GM23248 (cell line): ENCODE measurements around the gene OLFML3. TPM values are rescaled to one million over a fixed set of nuclear protein-coding genes. Genes with fewer than 3 reads are reported as not detected.
A peak's percentile ranks its signal among the peaks of the same experiment; 100 is the strongest.

Experiments used
- DNase-seq: peaks from one replicate; pipeline ENCODE4 v3.0.0-alpha.2; 2015
- H2AFZ ChIP-seq: fragments of 200-600 bp; sonication (generic); 2 replicates; pipeline ENCODE4 v1.6.1; 2016; ENCODE audit warnings: antibody characterized with exemption
- H3F3A ChIP-seq: fragments of 200-600 bp; sonication (generic); 2 replicates; pipeline ENCODE4 v1.6.1; 2016; ENCODE audit warnings: mild to moderate bottlenecking, antibody characterized with exemption, mixed run types; ENCODE audit not compliant: insufficient read depth
- H3K27ac ChIP-seq: fragments of 200-600 bp; sonication (generic); 2 replicates; pipeline ENCODE4 v1.5.1; 2016; ENCODE audit warnings: mild to moderate bottlenecking
- H3K27me3 ChIP-seq: fragments of 200-600 bp; sonication (generic); replicated peaks from 2 replicates; pipeline ENCODE4 v1.6.1; 2016; ENCODE audit warnings: mild to moderate bottlenecking; ENCODE audit not compliant: insufficient read depth
- H3K36me3 ChIP-seq: fragments of 200-600 bp; sonication (generic); 2 replicates; pipeline ENCODE4 v1.6.1; 2016; ENCODE audit warnings: low read depth, mild to moderate bottlenecking
- H3K4me1 ChIP-seq: fragments of 200-600 bp; sonication (generic); 2 replicates; pipeline ENCODE4 v1.6.1; 2016; ENCODE audit warnings: mild to moderate bottlenecking; ENCODE audit not compliant: insufficient read depth
- H3K4me2 ChIP-seq: fragments of 200-600 bp; sonication (generic); one replicate; pipeline ENCODE4 v1.6.1; 2016; ENCODE audit warnings: mild to moderate bottlenecking; ENCODE audit not compliant: unreplicated experiment
- H3K4me3 ChIP-seq: fragments of 200-600 bp; sonication (generic); 2 replicates; pipeline ENCODE4 v1.5.1; 2016; ENCODE audit warnings: mild to moderate bottlenecking
- H3K79me2 ChIP-seq: fragments of 200-600 bp; sonication (generic); 2 replicates; pipeline ENCODE4 v1.6.1; 2016; ENCODE audit warnings: mild to moderate bottlenecking; ENCODE audit not compliant: insufficient read depth
- H3K9ac ChIP-seq: fragments of 200-600 bp; sonication (generic); 2 replicates; pipeline ENCODE4 v1.6.1; 2016; ENCODE audit warnings: mild to moderate bottlenecking
- H3K9me2 ChIP-seq: fragments of 200-600 bp; sonication (generic); 2 replicates; pipeline ENCODE4 v1.6.1; 2016; ENCODE audit warnings: mixed run types, mild to moderate bottlenecking, moderate library complexity; ENCODE audit not compliant: insufficient read depth
- H3K9me3 ChIP-seq: fragments of 200-600 bp; sonication (generic); one replicate; pipeline ENCODE4 v1.6.1; 2017; ENCODE audit warnings: low read depth
- H4K20me1 ChIP-seq: fragments of 200-600 bp; sonication (generic); 2 replicates; pipeline ENCODE4 v1.6.0; 2016; ENCODE audit not compliant: insufficient read depth
- EZH2 ChIP-seq: fragments of 200-600 bp; sonication (generic); IDR thresholded peaks from 2 replicates; pipeline ENCODE4 v1.6.1; 2018; ENCODE audit warnings: antibody characterized with exemption, mild to moderate bottlenecking; ENCODE audit not compliant: insufficient read depth, poor library complexity, severe bottlenecking
- EZH2phosphoT487 ChIP-seq: fragments of 200-600 bp; sonication (generic); IDR thresholded peaks from 2 replicates; pipeline ENCODE4 v1.6.1; 2018; ENCODE audit warnings: antibody characterized with exemption, moderate library complexity, mild to moderate bottlenecking, low read depth; ENCODE audit not compliant: insufficient read depth
- WGBS, 2 experiments: methylation state at CpG; one replicate each; pipeline ENCODE4 v1.1.6; 2015 to 2017; ENCODE audit warnings: low lambda C conversion rate in 2 of 2, low coverage in 1 of 2; ENCODE audit errors: missing lambda C conversion rate in 2 of 2; 5-methylcytosine and 5-hydroxymethylcytosine counted together
- in situ Hi-C: fragments of 300-500 bp; cut with MboI; formaldehyde crosslinking; loops from 2 replicates; pipeline ENCODE4 v1.15.0; 2020
- polyA plus RNA-seq: library from polyadenylated mRNA; unstranded; fragments of >200 nt; fragmentation: Nextera tagmentation; extraction: Ambion mirVana; gene quantifications from 2 replicates; pipeline ENCODE4 v1.2.1, GENCODE V29; 2016
- total RNA-seq: library from RNA; depleted of rRNA; stranded (reverse); fragments of >200 nt; shearing (Covaris generic); gene quantifications from 2 replicates; pipeline ENCODE4 v1.2.3, GENCODE V29; 2014

Gene OLFML3
- total and polyA plus RNA-seq, 2 experiments from 2014 or later = 141 to 168 TPM

- Histone ChIP-seq H3K9me3 (no peaks in the 10 kb centered on the region), H3K4me1 (peaks cover 24% of the 10 kb centered on the region), H3K79me2 (peaks cover 68% of the 10 kb centered on the region), H3K9ac (peak overlapping the region; percentile 100), H3K9me2 (no peaks in the 10 kb centered on the region), H3K27me3 (no peaks in the 10 kb centered on the region), H4K20me1 (peaks cover 17% of the 10 kb centered on the region), H3F3A (peaks cover 13% of the 10 kb centered on the region; the same call in 1 of the 2 replicates), H3K4me3 (peak overlapping the region; percentile 84), H3K36me3 (no peaks in the 10 kb centered on the region), H3K4me2 (peak overlapping the region; percentile 91), H2AFZ (no peak overlapping the region), H3K27ac (peak overlapping the region; percentile 99)
- DNase-seq = peak; percentile 80
- in situ Hi-C loops = loop anchor here (25.0 kb wide), 1 partner anchor 794 kb away; no protein-coding TSS in a partner anchor
- TF ChIP-seq EZH2phosphoT487 (no peak), EZH2 (no peak)
- WGBS, 2 experiments = 16 to 20% methylated on average over 3 of the region's 3 CpGs
These were observed 47.8 kb upstream of the OLFML3 start for GRCh38 chr1:113931451-113931851.

GRCh38 chr1:113934006-113934405, 45.3 kb upstream of the OLFML3 start:
- Histone ChIP-seq H3K4me1 (peaks cover 29% of the 10 kb centered on the region), H3K27ac (no peak overlapping the region), H3F3A (peaks cover 13% of the 10 kb centered on the region; the same call in 1 of the 2 replicates), H3K9me3 (no peaks in the 10 kb centered on the region), H4K20me1 (peaks cover 33% of the 10 kb centered on the region), H3K36me3 (no peaks in the 10 kb centered on the region), H3K4me3 (no peak overlapping the region), H3K27me3 (no peaks in the 10 kb centered on the region), H3K9ac (no peak overlapping the region), H3K9me2 (no peaks in the 10 kb centered on the region), H2AFZ (no peak overlapping the region), H3K79me2 (peaks cover 94% of the 10 kb centered on the region), H3K4me2 (no peak overlapping the region)
- TF ChIP-seq EZH2phosphoT487 = no peak
- in situ Hi-C loops = loop anchor here (25.0 kb wide), 1 partner anchor 797 kb away; no protein-coding TSS in a partner anchor
- no peak for DNase-seq

- Histone ChIP-seq H3F3A (peaks cover 13% of the 10 kb centered on the region; the same call in 1 of the 2 replicates), H3K9me3 (no peaks in the 10 kb centered on the region), H3K27me3 (no peaks in the 10 kb centered on the region), H3K4me3 (no peak overlapping the region), H3K9me2 (no peaks in the 10 kb centered on the region), H3K9ac (no peak overlapping the region), H2AFZ (no peak overlapping the region), H3K4me1 (peaks cover 29% of the 10 kb centered on the region), H4K20me1 (peaks cover 33% of the 10 kb centered on the region), H3K4me2 (no peak overlapping the region), H3K36me3 (no peaks in the 10 kb centered on the region), H3K27ac (no peak overlapping the region), H3K79me2 (peaks cover 100% of the 10 kb centered on the region)
- no peak for TF ChIP-seq EZH2phosphoT487
- no peak for TF ChIP-seq EZH2
- no peak for DNase-seq
- in situ Hi-C loops = loop anchor here (25.0 kb wide), 1 partner anchor 797 kb away; no protein-coding TSS in a partner anchor
- WGBS, 2 experiments = 73 to 82% methylated on average over 5 of the region's 5 CpGs
These were observed 44.7 kb upstream of the OLFML3 start for GRCh38 chr1:113934511-113935055.

- Histone ChIP-seq H4K20me1 (peaks cover 33% of the 10 kb centered on the region), H3K9me3 (no peaks in the 10 kb centered on the region), H3K79me2 (peaks cover 100% of the 10 kb centered on the region), H3K36me3 (no peaks in the 10 kb centered on the region), H3K9me2 (no peaks in the 10 kb centered on the region), H3K27me3 (no peaks in the 10 kb centered on the region), H3K9ac (no peak overlapping the region), H3K27ac (no peak overlapping the region), H2AFZ (no peak overlapping the region), H3K4me1 (peaks cover 29% of the 10 kb centered on the region), H3F3A (peaks cover 13% of the 10 kb centered on the region; the same call in 1 of the 2 replicates), H3K4me3 (no peak overlapping the region), H3K4me2 (no peak overlapping the region)
- DNase-seq = no peak
- no peak for TF ChIP-seq EZH2
- TF ChIP-seq EZH2phosphoT487 = no peak
- 100% methylated on average over 1 of the region's 1 CpG for WGBS, 2 experiments
- in situ Hi-C loops = loop anchor here (25.0 kb wide), 1 partner anchor 798 kb away; no protein-coding TSS in a partner anchor
These were observed 44.1 kb upstream of the OLFML3 start for GRCh38 chr1:113935176-113935575.
